Measurements from ENCODE around the gene OSTN.
"Not testable (repeated sequence)": the region's sequence is repeated elsewhere in the genome, so short reads cannot be mapped to it uniquely, and the experiment has no call there.

Gene OSTN

DNA sequence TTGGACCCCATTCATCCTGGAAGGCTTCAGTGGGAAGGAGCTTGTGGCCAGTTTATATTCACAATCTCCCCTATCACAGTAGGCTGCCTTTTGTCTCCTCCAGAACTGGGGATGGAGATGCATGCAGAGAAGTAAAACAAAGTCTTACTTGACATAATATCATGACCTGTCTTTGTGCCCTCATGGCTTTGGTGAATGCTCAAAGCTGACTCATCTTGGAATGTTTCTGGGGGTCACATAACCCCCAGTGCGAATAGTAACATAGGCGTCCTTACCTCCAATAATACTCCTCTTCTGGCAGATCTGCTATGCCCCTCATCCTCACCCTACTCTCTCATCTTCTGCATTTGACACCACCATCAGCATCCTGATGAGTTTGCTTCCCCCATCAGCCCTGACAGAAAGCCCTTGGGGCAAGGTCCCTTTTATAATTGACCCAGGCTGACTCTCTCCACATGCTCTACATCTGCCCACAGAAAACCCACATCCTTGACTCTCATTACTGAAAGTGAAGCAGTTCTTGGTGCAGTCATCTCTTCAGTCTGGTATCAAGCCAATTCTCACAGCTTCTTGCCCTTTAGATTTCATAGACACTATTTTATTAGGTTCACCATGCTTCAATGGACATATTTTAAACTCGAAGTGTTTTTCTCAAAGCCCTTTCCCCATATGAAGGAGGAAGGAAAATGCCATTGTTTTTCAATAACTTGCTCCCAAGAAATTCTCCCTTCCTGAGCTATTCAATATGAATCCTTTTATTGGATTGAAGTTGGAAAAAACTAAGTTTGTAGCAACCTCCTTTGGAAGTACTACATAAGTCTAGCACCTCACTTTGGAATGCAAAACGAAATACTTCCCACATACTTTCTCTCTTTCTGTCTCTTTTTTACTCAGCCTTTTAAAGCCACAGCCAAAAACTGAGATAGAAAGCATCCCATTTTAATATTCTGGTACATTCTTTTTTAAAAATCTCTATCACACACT, 36.6 kb downstream of the OSTN start:
- no peak for DNase-seq

DNA sequence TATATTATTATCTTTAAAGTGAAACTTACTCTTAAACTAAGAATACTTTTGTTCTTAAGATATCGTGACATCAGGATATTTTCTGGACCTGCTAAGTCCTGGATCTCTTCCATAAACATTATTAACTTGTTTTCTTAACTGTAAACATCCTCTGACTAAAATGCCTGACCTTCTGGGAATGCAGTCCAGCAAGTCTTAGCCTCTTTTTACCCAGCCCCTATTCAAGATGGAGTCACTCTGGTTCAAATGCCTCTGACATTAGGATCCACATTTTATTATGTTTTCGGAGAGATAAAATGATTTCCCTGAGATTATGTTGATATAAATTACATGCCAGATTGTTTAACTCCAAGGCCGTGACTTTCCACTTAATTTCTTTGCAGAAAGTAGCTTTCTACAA, 37.6 kb downstream of the OSTN start:
- DNase-seq, result no peak

DNA sequence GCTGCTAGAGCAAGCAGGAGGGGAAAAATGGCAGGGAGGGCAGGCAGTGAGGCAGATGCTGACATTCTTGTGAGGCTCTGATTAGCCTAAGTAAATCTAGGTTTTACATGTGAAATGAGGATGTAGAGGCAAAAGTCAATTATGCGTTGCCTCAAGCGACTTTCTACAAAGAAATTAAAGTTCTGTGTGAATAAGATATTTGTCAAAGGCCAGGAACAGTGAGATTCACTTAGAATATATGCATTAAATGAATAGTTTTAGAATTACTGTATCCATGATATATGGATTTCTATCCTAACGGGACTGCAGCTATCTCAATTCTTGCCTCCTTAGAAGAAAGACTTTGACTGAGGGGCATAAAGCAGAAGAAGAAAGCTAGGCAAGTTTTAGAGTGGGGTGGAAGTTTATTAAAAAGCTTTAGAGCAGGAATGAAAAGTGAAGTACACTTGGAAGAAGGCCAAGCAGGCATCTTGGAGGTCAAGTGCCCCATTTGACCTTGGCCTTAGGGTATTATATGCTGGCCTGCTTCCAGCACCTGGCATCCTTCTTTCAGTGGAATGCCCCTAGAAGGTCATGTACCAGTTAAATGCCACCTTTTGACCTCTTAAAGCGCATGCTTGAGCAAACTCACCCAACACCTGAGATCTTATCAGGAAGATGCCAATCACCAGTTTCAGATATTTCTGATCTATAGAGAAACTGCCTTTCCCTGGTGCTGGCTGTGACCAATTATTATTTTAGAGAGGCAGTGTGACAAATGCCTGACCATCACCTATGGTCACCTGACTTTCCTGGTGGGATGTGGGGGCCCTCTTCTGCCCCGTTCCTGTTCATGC, 38.2 kb downstream of the OSTN start:
- DNase-seq, result no peak

DNA sequence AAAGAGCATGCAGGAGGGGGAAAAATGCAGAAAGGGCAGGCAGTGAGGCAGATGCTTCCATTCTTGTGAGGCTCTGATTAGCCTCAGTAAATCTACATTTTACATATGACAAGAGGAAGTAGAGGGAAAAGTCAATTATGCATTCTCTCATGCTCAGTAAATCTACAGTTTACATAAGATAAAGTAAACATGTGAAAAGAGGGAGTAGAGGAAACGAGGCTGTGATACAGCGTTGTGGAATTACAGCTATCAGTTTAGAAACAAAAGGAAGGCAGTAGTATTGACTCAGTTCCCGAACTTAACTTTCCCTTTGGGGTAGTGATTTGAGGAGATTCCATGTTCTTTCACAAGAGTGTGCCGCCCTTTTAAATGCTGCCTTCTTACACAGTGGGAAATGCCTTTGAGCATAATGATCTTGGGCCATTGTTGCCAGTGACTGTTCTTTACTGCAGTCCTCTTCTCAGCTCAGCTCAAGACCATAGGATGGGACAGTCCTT, 39.3 kb downstream of the OSTN start:
- no peak for DNase-seq

DNA sequence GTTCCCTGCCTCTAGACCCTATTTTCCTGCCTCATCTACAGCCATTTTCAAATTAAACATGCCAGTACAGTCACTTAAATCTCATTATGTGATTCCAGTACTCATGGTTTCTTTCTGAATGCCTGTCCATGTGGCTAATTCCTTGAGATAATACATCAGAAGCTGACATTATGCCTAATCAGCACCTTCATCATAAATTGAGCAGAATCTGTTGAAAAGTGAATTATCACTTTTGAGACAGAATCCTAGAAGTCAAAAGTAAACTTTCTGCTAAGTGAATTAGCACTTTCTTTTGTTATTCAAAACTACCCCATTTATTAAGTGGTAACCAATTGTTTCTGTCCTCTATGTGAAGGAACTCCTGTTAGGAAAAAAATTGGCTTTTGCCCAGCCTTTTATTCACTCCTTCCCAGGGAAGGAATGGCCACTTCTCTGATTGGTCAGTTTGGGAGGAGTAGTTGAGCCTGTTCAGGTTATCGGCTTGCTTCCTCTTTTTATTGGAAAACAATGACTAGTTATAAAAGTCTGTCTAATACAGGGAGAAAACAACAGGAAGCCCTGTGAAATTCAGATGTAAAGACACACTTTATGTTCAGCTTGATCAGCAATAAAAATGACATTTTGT, 40.5 kb downstream of the OSTN start:
- DNase-seq, result no peak

DNA sequence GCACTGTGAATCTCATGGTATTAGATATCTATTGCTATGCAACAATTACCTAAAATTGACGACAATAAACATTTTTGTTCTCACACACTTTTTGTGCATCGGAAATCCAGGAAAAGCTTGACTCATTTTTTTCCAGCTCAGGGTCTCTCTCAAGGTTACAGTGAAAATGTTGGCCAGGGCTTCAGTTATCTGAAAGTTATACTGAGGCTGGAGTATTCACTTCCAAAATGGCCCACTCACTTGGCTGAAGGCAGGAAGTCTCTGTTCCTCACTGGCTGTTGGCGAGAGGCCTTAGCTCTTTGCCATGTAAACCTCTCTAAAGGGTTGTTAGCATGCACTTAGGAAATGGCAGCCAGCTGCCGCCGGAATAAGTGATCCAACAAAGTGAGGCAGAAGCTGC, 41.4 kb downstream of the OSTN start:
- DNase-seq, result no peak

DNA sequence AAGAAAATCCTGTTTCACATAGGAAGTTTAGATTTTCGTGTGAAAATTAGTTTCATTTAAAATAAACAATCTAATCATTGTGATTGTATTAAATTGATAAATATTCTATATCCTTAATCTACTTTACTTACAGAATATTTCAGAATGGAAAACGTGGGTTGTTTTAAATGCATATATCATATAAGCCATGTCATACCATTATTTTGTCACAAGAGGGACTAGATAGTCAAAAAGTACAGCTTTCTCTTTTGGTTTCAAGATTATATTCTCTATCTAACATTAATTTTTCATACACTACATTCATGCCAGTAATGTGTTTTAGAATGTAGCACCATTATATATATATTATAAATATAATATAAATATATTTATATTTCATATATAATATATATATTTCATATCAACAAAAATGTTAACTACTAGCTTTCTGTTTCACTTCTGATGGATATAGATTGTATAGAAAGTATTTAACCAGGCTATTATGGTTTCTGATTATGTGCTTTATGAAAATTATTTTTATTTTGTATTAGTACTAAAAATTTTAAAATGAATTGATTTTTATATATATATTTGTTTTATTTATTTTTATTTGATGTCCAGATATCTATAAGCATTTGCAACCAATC, 45.3 kb downstream of the OSTN start:
- DNase-seq, result no peak

DNA sequence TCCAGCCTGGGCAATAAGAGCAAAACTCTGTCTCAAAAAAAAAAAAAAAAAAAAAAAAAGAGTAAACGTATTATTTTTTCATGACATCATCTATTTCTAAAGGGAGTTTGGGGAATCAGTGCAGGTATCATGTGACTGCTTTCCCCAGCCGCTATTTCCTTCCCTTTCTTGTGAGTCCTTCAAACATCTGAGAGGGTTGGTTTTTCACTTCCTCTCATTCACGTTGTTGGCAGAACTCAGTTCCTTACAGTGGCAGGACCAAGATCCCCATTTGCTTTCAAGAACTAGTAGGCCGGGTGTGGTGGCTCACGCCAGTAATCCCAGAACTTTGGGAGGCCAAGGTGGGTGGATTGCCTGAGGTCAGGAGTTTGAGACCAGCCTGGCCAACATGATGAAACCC, 47.0 kb downstream of the OSTN start:
- not testable (repeated sequence) for DNase-seq

DNA sequence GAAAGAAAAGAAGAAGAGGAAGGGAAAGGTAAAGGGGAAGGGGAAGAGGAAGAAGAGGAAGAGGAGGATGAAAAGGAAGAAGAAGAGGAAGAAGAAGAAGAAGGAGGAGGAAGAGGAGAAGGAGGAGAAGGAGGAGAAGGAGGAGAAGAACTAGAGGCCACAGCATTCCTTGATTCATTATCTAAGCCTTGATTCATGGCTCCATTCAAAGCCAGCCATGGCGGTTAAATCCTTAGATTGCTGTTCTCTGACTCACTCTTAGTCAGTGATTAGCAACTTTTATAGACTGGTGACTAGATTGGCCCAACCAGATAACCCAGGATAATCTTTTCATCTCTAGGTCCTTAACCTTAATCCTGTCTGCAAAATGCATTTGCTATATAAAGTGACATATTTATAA, 47.6 kb downstream of the OSTN start:
- DNase-seq, result no peak

DNA sequence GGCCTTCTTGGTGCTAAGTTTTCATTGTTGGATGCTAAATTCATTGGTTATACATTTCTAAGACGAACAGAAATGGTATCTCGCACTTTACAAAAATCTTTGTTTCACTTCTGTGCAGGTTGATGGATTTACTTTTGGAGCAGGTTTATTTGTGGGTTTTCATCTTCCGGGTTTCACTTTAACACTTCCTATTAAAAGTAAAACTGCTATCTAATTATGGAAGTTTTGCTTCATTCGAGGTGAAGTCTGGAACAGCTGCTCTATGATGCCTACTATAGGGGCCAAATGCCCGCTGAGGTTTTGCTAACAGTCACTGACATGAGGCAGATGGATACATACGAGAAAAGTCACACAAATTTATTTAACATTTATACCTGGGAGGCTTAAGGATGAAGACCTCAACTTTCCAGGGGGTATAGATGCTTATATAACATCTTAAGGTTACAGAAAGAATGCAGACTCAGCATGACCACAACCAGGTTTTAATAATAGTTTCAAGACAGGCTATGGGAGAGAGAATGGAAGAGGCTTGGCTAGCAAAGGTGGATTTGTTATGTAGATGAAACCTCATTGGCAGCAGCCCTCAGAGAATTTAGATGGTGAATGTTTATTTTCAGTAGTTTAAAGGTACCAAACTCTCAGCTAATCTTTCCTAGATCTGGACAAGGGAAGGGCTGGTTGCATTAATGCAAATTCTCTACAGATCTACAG, 54.2 kb downstream of the OSTN start:
- DNase-seq, result no peak

DNA sequence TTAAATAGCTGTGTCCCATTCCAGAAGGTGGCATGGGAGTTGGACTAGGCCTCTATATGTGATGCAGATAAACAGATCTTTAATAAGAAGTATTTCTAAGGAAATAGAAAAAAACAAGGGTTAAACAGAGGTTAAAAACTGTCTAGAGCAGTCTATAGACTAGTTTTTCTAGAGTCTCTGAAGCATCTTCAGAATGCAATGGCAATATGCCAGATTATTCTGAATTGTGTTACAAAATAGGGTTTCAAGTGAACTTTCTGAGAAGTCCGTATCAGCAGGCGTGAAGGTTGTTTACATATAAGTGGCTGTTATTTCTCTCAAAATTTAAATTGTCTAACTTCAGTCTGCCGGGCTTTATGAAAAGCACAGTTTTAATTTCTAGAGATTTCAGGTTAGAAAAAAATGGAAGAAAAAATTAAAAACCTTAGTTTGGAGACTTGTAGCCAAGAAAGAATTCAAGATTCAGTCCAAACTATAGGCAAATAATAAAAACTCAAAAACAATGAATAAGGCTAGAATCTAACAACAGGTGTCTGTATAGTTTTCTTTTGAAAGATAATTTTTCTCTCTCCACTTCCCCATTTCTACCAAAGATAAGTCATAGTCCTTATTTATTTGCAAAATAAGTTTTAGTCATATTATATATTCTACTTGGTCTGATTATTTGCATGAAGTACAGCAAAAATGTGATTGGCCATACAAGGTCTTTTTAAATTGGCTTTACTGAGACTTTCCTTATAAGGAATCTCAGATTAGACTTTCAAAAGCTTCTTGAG, 55.2 kb downstream of the OSTN start:
- DNase-seq, result no peak

DNA sequence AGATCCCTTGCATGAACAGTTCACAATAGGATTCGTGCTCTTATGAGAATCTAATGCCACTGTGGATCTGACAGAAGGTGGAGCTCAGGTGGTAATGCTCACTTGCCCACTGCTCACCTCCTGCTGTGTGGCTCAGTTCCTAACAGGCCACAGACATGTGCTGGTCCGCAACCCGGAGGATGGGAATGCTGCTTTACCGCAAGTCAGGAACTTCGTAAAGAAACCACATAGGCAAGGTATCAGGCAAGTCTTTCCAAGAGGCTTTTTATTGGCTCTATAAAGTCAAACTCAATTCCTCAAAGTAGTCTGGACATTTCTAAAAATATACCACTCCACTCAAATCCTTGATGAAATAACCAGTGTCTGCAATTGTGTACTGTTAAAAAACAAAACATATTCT, 56.1 kb downstream of the OSTN start:
- no peak for DNase-seq

DNA sequence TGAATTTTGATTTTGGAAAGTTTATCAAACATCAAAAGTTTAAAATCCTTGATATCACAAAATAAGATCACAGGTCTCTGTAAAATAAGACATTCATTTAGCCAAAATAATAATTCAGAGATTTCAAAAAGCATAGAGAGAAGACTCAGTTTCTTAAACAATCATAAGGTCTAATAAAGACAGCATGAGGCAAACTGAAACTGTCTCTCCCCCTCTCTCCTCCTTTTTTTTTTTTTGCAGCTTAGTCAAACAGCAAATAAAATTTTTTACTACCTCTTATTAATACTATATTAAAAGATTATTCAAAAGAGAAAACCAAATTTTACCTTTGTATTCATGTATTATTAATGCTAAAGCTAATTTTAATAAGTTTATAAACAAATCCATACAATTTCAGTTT, 57.4 kb downstream of the OSTN start:
- DNase-seq, result no peak

DNA sequence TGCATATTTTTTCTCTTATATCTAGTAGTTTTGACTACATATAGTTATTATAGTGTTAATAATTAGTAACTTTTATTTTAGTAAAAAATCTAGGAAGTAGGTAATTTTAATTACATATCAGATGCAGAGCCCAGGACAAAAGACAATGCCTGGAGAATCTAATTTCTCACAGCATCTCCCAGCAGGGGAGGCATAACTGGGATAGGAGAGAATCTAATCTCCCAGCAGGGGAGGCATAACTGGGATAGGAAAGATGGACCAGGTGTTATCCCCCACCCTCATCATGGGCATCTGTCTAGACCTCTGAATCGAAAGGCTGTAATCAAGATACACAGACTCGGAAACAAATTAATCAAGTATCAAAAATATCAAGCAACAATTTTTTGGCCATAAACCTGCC, 58.2 kb downstream of the OSTN start:
- DNase-seq, result no peak

DNA sequence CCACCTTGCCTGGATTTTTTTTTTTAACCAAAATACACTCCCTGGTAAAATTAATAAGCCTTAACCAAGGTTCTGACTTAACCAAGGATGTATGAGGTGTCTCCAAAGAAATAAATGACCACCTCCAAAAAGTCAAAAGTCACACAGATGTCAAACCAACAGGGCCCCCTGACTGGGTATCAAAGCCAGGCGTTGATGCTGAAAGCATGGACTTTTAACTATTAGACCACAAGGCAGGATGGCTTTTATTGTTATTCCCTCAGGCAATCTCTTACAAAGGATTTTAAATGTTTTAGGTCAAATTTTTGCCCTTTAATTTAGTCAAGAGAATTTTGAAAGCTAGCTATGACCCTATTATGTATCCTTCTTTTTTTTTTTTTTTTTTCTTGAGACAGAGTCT, 60.4 kb downstream of the OSTN start:
- no peak for DNase-seq

DNA sequence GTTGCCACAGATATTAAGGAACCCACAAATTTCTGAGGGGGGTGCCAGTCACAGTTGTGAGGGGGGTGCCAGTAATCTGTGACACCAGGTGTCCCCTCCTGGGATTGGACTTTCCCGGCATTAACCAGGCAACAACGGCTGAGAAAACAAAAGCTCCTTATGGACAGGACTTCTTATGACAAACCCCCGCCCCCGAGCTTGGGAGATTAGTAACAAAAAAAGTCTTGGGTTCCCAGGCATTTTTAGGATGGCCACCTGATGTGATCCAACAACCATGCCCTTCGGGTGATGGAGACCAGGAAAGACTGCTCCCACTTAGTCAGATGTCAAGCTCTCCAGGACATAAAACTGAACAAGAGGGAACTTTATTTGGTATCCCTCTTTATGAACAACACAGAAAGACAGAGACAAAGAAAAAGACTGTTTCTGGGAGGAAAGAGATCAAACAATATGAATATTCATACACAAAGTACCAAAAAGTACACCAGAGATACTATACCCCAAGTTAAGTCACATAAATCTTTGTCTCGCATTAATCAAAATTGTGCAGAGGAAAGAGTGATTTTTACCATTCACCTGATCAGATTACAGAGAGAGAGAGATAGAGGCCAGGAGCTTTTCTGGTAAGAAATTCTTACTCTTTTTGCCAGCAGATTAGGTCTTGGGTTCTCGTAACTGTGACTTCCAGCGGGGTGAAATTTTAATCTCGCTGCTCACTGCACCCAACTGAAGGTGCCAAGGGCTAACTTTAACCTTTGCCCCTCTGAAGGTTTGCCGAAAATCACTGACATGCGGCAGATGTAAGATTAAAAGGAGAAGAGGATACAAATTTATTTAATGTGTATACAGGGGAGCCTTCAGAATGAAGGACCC, 61.6 kb downstream of the OSTN start:
- DNase-seq, result no peak

DNA sequence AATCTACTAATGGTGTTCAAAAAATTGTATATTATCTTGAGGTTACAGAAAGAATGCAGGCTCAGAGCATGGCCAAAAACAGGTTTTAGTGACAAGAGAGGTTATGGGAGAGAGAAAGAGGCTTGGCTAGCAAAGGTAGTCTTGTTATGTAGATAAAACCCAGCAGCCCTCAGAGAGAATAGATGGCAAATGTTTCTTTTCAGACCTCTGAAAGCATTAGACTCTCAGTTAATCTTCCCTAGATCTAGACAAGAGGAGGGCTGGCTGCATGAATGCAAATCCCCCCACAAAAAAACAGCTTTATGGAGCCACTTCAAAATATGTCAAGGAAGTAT, 62.2 kb downstream of the OSTN start:
- no peak for DNase-seq

DNA sequence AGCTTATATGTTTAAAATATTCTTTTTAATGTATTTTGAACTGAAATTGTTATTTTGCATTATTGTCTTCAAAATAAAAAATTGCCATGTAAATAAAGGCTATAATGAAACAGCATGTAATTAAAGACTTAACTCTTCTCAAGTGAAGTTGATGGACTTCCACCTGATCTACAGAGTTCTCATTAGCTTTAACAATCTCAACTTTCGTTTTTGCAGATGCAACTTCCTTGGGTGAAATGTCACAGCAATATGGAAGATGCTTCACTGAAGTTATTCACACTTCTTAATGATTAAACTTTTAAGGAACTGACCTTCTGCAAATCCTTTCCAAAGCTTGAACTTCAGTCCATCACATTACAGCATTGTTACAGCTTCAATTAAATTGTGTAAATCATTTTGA, 63.6 kb downstream of the OSTN start:
- no peak for DNase-seq

DNA sequence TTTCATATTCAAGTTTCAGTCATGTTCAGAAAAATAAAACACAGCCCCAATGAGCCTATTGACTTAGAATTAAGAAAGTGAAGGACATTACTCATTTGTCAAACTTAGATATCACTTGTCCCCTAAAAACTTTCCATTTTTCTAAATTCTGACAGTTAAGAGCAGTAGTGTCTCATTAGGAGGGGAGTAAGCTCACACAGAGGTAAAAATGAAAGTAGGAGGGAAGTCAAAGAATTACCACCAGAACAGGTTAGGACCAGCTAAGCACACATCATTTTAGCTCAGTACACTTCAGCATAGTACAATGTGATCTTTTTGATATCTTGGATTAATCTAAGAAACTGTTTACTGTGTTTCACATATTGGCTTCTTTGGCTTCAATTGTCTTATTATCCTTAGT, 64.3 kb downstream of the OSTN start:
- no peak for DNase-seq

DNA sequence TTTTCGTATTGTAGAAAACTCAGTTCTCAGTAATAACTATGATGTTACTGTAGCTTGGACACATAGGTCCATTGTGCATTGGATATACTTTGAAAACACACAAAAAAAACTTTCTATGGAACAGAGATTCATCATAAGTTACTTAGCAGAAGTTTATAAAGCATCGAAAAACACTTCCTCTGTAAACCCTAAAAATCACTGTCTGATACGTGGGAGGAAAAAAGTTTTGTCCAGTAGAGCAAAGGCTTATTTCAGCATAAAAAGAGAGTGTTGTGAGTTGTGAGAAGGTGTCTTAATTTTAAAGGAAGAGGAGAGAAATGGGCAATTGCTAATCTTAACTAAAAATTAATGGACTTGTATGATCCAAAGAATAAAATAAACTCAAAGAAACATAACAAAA, 64.8 kb downstream of the OSTN start:
- DNase-seq, result no peak

DNA sequence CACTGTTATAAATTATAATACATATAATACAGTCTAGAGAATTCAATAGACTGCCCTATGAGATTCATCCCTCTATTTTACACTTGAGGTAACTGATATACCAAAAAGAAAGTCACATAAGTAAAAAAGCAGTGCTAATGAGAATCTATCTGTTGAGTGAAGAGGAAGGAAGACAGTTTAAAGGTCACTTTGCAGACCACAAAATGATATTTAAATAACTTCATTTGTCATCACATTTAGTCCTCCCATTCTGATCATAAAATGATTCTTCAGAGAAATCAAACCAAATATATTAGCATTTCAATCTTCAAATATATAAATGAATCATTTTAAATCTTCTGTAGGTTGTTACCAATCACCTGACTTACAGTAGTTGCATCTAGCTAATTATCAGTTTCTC, 69.7 kb downstream of the OSTN start:
- DNase-seq, result no peak

All from activated naive CD4-positive, alpha-beta T cell (primary cell).